SU-DHL-6 (cell line): ENCODE measurements around the gene SLAIN1.

ENCODE experiments used
- CTCF ChIP-seq: fragments of 200-600 bp; sonication (generic); IDR thresholded peaks from one replicate; pipeline ENCODE4 v1.5.1; 2017; ENCODE audit warnings: antibody characterized with exemption, mild to moderate bottlenecking, low read length, moderate library complexity; ENCODE audit not compliant: insufficient read depth, poor library complexity, severe bottlenecking
- EZH2phosphoT487 ChIP-seq: fragments of 200-600 bp; sonication (generic), shearing (Covaris generic); conservative IDR thresholded peaks from 2 replicates; pipeline ENCODE4 v1.6.1; 2018; ENCODE audit warnings: mild to moderate bottlenecking, antibody characterized with exemption, low read length, moderate library complexity, mixed read lengths

DNA sequence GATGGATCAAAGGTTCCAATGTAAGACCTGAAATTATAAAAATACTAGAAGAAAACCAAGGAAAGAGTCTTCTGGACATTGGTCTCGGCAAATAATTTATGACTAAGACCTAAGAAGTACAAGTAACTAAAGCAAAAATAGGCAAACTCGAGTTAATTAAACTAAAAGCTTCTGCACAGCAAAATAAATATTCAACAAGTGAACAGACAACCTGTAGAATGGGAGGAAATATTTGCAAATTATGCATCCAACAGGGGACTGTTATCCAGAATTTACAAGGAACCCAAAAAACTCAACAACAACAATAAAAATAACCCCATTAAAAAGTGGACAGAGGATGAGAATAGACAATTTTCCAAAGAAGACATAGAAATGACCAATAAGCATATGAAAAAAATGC is 9.7 kb upstream of the SLAIN1 start:
- no peak for TF ChIP-seq CTCF
- no peak for TF ChIP-seq EZH2phosphoT487
